ENCODE data around the gene TDRD12.

Gene TDRD12

DNA sequence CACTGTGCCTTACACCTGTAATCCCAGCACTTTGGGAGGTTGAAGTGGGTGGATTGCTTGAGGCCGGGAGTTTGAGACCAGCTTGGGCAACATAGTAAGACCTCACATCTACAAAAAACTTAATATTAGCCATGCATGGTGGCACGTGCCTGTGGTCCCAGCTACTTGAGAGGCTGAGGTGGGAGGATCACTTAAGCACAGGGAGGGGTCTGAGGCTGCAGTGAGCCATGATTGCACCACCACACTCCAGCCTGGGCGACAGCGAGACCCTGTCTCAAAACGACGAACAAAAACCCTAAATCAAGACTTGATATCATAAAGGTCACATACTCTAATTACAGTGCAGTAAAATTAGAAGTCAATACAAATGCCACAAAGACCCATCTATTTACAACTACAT lies 132.6 kb downstream of the TDRD12 start:
- TF ChIP-seq, protein P1, sequence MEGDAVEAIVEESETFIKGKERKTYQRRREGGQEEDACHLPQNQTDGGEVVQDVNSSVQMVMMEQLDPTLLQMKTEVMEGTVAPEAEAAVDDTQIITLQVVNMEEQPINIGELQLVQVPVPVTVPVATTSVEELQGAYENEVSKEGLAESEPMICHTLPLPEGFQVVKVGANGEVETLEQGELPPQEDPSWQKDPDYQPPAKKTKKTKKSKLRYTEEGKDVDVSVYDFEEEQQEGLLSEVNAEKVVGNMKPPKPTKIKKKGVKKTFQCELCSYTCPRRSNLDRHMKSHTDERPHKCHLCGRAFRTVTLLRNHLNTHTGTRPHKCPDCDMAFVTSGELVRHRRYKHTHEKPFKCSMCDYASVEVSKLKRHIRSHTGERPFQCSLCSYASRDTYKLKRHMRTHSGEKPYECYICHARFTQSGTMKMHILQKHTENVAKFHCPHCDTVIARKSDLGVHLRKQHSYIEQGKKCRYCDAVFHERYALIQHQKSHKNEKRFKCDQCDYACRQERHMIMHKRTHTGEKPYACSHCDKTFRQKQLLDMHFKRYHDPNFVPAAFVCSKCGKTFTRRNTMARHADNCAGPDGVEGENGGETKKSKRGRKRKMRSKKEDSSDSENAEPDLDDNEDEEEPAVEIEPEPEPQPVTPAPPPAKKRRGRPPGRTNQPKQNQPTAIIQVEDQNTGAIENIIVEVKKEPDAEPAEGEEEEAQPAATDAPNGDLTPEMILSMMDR (IDR thresholded peaks at IDR 0.05) = no peak

DNA sequence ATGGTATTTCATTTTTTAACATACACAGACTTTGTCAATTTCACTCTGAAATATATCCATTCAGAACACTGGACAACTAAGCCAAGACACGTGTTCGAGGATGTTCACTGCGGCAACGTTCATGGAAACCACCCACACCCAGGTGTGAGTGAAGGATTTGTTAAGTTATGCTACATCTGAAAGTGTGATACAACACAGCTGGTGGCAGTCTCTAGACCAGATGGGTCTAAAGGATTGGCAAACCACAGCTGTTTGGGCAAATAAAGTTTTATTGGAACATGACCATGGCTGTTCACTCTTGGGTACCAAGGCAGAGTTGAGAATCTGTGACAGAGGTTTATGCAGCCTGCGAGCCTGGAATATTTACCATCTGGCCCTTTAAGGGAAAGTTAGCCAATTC lies 138.0 kb downstream of the TDRD12 start:
- TF ChIP-seq, protein P1 (IDR thresholded peaks at IDR 0.05) = no peak

DNA sequence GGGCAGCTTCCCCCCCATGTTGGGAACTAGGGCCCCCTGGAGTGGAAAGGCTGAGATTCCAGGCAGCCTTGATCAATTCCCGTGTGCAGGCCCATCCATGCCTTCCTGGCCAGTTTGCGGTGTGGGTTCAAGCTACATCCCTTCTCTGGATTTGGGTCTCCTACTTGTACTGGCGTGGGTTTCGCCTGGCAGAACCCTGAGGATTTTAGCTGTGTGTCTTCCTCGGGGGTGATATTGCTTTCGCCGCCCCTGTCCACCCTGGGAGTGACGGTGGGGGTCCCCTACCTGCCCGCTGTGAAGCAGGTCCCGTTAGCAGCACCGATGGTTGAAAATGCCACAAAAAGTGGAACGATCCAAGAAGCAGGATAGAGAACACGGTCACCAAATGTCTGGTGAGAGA lies 138.6 kb downstream of the TDRD12 start:
- TF ChIP-seq, protein P1 (IDR thresholded peaks at IDR 0.05) = no peak

DNA sequence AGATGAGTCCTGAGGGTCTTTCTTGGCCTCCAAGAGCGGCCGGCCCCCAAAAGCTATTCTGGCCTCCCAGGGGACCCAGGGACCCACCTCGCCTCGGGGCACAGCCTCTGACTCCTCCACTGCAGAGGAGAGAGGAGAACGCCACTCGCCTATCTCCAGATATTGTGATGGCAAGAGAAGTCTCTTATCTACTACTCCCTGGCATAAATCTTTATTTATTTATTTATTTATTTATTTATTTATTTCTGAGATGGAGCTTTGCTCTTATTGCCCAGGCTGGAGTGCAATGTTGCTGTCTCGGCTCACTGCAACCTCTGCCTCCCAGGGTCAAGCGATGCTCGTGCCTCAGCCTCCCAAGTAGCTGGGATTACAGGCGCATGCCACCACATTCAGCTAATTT lies 139.0 kb downstream of the TDRD12 start:
- TF ChIP-seq, protein P1 (IDR thresholded peaks at IDR 0.05) = no peak

DNA sequence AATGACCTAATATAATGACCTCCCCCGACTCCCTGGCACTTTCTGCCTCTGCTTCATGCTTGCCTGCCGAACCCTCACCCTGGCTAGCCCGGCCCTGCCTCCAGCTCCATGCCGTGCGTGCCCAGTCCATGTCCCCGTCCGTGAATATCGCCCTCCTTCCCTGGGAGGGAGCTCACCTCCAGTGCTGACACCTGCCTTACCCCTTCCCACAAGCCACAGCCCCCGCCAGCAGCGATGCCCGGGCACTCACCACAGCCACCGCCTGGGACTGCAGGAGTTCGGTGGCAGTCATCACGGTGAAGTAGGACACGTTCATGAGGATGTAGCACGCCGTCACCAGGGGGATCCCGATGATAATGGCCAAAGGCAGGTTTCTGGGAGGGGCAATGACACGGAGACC lies 140.0 kb downstream of the TDRD12 start:
- TF ChIP-seq, protein P1 (IDR thresholded peaks at IDR 0.05) = no peak

DNA sequence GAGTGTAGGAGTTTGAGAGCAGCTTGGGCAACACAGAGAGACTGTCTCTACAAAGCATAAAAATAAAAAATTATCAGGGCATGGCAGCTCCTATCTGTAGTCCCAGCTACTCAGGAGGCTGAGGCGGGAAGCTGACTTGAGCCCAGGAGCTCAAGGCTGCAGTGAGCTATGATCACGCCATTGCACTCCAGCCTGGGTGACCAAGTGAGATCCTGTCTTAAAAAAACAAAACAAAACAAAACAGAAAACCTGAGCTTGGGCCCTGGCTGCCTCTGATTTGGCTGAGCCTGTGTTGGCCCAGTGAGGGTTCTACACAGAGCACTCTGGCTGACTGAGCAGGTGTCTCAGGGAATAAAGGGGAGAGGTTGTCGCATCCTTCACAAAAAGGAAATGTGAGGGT lies 142.0 kb downstream of the TDRD12 start:
- TF ChIP-seq, protein P1 (IDR thresholded peaks at IDR 0.05) = no peak

DNA sequence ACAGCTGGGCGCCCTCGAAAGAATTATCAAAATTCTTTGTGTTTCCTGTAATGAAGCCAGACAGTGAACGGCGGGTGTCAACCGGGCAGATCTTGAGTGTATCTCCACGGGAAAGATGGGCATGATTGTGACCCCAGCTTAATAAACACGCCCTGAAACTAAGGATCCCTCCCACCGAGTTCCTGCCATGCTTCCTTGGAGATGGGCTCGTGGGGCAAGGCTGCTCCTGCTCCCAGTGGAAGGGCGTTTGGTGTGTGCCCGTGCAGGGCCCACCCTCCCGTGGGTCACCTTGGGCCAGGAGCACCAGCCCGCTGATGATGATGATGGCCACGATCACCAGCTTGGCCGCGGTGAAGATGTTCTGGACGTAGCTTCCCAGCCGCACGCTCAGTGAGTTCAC lies 142.6 kb downstream of the TDRD12 start:
- TF ChIP-seq, protein P1 (IDR thresholded peaks at IDR 0.05) = no peak

DNA sequence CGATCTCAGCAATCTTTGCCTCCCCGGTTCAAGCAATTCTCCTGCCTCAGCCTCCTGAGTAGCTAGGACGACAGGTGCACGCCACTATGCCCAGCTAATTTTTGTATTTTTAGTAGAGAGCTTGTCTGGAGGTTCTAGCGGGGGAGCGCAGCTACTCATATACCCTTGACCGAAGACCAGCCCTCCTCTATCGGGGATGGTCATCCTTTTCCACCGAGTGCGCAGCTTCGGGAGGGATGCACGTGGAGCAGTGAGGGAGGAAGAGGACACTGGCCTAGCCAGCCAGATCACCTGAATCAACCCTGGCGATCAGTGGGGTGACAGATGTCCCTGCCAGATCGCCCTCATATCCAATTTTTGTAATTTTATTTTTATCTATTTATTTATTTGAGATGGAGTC lies 143.2 kb downstream of the TDRD12 start:
- TF ChIP-seq, protein P1 (IDR thresholded peaks at IDR 0.05) = no peak
